Panc1 (cell line): ENCODE results near the gene MTCH1.

Source experiments
- POLR2AphosphoS5 ChIP-seq: IDR thresholded peaks from 2 replicates; pipeline ENCODE4 v1.6.1; 2012; ENCODE audit warnings: mild to moderate bottlenecking, low read depth, low read length, moderate library complexity
- SIN3A ChIP-seq: IDR thresholded peaks from 2 replicates; pipeline ENCODE4 v1.6.1; 2012; ENCODE audit warnings: low read depth, mild to moderate bottlenecking, low read length, moderate library complexity, borderline replicate concordance; ENCODE audit not compliant: insufficient read depth
- TCF7L2 ChIP-seq: IDR thresholded peaks from 2 replicates; pipeline ENCODE4 v1.6.1; 2011; ENCODE audit warnings: mild to moderate bottlenecking, low read depth, low read length, inconsistent platforms
- TF ChIP-seq, protein P1 (sequence below): fragments of 450-650 bp; IDR thresholded peaks from 2 replicates; pipeline ENCODE4 v1.5.1; 2017; ENCODE audit warnings: mild to moderate bottlenecking
- TF ChIP-seq, protein P2 (sequence below), 2 experiments: IDR thresholded peaks; 2 replicates each; pipeline ENCODE4 v1.6.1; 2011 to 2012; ENCODE audit warnings: low read depth in 2 of 2, control low read depth in 1 of 2, low read length in 1 of 2, mild to moderate bottlenecking in 1 of 2, moderate library complexity in 1 of 2; ENCODE audit not compliant: insufficient read depth in 1 of 2

DNA sequence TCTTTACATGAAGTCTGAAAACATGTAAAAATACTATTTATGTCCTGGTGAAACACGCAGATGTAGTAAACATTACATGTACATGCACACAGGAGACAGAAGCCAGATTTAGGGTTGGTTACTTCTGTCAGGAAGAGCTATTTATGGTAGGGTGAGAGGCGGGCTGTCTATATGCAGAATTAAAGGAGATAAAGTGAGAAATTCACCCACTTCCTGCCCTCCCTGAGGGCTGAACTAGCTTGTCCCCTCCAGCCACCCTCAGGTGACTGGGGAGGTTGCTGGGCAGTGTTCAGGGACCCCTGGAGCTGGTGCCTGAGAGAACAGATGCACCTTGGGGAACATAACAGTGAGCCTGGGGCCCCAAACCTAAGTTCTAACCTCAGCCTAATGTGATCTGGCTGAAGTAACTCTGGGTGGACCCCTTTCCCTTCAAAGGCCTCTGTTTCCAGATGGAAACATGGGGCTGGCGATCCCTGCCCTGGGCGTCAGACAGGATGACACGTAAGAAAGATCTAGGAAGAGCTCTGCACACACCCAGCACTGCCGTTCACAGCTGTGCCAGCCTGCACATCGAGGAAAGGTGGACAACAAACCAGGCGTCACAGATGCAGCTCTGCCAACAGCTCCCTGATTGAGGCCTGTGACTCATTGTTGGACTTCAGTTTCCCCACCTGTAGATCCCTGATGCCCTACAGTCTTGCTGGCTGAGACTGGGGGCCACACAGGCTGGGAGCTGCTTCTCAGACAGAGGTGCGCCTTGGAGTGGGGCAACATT, 30.1 kb downstream of the MTCH1 start:
- TF ChIP-seq, protein P1, sequence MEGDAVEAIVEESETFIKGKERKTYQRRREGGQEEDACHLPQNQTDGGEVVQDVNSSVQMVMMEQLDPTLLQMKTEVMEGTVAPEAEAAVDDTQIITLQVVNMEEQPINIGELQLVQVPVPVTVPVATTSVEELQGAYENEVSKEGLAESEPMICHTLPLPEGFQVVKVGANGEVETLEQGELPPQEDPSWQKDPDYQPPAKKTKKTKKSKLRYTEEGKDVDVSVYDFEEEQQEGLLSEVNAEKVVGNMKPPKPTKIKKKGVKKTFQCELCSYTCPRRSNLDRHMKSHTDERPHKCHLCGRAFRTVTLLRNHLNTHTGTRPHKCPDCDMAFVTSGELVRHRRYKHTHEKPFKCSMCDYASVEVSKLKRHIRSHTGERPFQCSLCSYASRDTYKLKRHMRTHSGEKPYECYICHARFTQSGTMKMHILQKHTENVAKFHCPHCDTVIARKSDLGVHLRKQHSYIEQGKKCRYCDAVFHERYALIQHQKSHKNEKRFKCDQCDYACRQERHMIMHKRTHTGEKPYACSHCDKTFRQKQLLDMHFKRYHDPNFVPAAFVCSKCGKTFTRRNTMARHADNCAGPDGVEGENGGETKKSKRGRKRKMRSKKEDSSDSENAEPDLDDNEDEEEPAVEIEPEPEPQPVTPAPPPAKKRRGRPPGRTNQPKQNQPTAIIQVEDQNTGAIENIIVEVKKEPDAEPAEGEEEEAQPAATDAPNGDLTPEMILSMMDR: no peak
- TF ChIP-seq, protein P2, sequence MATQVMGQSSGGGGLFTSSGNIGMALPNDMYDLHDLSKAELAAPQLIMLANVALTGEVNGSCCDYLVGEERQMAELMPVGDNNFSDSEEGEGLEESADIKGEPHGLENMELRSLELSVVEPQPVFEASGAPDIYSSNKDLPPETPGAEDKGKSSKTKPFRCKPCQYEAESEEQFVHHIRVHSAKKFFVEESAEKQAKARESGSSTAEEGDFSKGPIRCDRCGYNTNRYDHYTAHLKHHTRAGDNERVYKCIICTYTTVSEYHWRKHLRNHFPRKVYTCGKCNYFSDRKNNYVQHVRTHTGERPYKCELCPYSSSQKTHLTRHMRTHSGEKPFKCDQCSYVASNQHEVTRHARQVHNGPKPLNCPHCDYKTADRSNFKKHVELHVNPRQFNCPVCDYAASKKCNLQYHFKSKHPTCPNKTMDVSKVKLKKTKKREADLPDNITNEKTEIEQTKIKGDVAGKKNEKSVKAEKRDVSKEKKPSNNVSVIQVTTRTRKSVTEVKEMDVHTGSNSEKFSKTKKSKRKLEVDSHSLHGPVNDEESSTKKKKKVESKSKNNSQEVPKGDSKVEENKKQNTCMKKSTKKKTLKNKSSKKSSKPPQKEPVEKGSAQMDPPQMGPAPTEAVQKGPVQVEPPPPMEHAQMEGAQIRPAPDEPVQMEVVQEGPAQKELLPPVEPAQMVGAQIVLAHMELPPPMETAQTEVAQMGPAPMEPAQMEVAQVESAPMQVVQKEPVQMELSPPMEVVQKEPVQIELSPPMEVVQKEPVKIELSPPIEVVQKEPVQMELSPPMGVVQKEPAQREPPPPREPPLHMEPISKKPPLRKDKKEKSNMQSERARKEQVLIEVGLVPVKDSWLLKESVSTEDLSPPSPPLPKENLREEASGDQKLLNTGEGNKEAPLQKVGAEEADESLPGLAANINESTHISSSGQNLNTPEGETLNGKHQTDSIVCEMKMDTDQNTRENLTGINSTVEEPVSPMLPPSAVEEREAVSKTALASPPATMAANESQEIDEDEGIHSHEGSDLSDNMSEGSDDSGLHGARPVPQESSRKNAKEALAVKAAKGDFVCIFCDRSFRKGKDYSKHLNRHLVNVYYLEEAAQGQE (IDR thresholded peaks at IDR 0.05; ENCODE audit: insufficient read depth in 1 of 2, low read depth in 2 of 2, low read length in 1 of 2): no peak
- TF ChIP-seq POLR2AphosphoS5 (no peak), TCF7L2 (no peak), SIN3A (no peak)
